ENCODE results near the gene PHF11.

DNA sequence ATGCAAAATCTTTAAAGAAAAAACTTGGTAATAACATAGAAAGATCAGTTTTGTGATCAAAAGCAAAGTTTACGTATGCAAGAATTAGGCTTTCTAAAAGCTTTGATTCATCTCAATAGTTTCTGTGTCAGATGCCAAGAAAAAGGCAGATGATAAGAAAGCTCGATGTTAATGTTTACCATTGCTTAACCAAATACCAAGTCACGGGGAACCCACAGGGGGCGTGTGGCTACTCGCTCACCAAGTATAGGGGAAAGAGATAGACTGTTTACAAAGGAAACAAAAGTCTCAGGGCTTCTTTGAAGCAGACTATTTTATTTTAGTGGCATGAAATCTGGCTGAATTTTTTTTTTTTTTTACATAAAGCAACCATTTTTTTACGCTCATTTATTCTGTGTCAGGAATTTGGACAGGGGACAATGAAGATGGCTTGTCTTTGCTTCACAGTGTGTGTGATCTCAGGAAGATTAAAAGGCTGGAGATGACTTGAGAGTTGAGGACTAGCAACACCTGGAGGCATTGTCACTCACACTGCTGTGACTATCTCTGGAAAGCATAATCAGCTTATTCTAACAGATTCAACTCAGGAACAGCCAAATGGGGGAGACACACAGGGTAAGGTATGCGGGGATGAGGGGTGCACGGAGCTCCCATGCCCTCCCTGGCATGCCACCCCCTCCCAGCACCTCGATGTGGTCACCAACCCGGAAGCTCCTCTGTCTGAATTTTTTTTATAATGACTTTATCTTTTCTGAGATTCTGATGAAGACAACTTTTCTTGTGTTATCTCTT, 64.7 kb downstream of the PHF11 start:
- TF ChIP-seq FOS (IDR thresholded peaks at IDR 0.05; ENCODE audit: borderline replicate concordance, insufficient read depth, low read length) (no peak), POLR2A (IDR thresholded peaks at IDR 0.05; ENCODE audit: low read depth, low read length) (no peak), EZH2 (IDR thresholded peaks at IDR 0.05; ENCODE audit: borderline replicate concordance, low read depth, low read length, severe bottlenecking) (no peak), MYC (IDR thresholded peaks at IDR 0.05; ENCODE audit: low read depth, low read length) (no peak)
- TF ChIP-seq, protein P1, sequence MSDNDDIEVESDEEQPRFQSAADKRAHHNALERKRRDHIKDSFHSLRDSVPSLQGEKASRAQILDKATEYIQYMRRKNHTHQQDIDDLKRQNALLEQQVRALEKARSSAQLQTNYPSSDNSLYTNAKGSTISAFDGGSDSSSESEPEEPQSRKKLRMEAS (IDR thresholded peaks at IDR 0.05; ENCODE audit: insufficient read depth, insufficient read length), result no peak

Data from endothelial cell of umbilical vein (primary cell).